ENCODE results near the gene PTMA. TPM values are rescaled to one million over a fixed set of nuclear protein-coding genes. Genes with fewer than 3 reads are reported as not detected.
"Not testable (repeated sequence)": the region's sequence is repeated elsewhere in the genome, so short reads cannot be mapped to it uniquely, and the experiment has no call there.

PTMA gene
- total RNA-seq, 2 experiments from 2014 or later = 1,404 to 1,416 TPM

DNA sequence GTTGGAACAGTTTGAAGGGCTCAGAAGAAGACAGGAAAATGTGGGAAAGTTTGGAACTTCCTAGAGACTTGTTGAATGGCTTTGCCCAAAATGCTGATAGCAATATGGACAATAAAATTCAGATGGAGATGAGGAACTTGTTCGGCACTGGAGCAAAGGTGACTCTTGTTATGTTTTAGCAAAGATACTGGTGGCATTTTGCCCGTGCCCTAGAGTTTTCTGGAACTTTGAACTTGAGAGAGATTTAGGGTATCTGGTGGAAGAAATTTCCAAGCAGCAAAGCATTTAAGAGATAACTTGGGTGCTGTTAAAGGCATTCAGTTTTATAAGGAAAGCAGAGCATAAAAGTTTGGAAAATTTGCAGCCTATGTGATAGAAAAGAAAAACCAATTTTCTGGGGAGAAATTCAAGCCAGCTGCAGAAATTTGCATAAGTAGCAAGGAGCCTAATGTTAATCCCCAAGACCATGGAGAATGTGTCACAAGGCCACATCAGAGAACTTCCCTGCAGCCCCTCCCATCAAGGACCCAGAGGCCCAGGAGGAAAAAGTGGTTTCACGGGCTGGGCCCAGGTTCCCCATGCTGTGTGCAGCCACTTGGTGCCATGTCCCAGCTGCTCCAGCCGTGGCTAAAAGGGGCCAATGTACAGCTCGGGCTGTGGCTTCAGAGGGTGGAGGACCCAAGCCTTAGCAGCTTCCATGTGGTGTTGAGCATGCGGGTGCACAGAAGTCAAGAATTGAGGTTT lies 40.0 kb downstream of the PTMA start:
- H3K27me3 Mint-ChIP-seq; H3K4me1 Mint-ChIP-seq; H3K4me3 Mint-ChIP-seq; H3K36me3 Mint-ChIP-seq; ATAC-seq (ENCODE audit: low read depth); H3K27ac Mint-ChIP-seq; H3K9me3 Mint-ChIP-seq; DNase-seq; POLR2A ChIA-PET: not testable (repeated sequence)

DNA sequence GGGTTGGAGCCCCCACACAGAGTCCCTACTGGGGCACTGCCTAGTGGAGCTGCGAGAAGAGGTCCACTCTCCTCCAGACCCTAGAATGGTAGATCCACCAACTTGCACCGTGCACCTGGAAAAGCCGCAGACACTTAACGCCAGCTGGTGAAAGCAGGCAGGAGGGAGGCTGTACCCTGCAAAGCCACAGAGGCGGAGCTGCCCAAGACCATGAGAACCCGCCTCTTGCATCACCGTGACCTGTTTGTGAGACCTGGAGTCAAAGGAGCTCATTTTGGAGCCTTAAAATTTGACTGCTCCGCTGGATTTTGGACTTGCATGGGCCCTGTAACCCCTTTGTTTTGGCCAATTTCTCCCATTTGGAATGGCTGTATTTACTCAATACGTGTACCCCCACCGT lies 40.7 kb downstream of the PTMA start:
- H3K4me3 Mint-ChIP-seq; H3K27me3 Mint-ChIP-seq; H3K36me3 Mint-ChIP-seq; H3K27ac Mint-ChIP-seq; H3K9me3 Mint-ChIP-seq; ATAC-seq (ENCODE audit: low read depth); H3K4me1 Mint-ChIP-seq; DNase-seq; POLR2A ChIA-PET: not testable (repeated sequence)

DNA sequence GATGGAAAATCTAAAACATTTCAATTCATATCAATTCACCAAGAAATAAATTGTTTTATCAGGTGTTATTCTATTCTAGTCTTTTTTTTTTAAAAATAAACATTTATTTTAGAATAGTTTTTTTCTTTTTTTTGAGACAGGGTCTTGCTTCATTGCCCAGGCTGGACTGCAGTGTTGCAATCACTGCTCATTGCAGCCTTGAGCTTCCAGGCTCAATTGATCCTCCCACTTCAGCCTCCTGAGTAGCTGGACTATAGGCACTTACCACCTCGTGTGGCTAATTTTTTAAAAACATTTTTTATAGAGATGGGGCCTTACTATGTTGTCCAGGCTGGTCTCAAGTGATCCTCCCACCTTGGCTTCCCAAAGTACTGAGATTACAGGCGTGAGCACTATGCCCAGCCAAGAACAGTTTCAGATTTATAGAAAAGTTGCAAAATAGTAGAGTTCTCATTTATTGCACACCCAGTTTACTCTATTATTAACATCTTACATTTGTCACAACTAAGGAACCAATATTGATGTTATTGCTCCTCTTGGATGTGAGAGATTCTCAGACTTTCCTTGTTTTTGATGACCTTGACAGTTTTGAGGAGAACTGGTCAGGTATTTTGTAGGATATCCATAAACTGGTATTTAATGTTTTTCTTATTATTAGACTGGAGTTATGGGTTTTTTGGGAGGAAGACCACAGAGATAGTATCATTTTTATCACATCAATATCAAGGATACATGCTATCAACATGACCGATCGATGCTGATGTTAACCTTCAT lies 42.9 kb downstream of the PTMA start:
- ATAC-seq (ENCODE audit: low read depth) (no peak), DNase-seq (no peak)
- Mint-ChIP-seq H3K27ac (no peak overlapping the region), H3K4me1 (peaks cover 2% of the 10 kb centered on the region), H3K27me3 (no peaks in the 10 kb centered on the region), H3K36me3 (peaks cover 3% of the 10 kb centered on the region), H3K4me3 (no peak overlapping the region), H3K9me3 (no peaks in the 10 kb centered on the region)
- POLR2A ChIA-PET = no interaction called here

DNA sequence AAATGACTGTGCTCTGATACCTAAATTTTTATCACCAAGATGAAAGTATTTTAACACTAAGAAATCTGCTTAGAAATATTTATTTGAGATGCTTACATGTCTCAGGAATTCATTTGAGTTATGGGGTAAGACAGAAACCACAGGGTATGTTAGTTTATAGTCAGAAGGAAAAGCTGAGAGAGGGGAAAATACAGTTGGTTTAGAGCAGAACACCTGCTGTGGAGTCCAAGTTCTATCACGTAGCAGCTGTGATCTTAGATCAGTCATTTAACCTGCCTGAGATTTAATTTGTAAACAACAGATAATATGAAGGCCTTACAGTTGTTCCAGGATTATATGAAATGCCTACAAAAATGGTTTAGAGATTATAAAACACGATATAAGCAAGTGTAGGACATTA lies 43.7 kb downstream of the PTMA start:
- Mint-ChIP-seq H3K27me3 (no peaks in the 10 kb centered on the region), H3K4me3 (no peak overlapping the region), H3K4me1 (peaks cover 2% of the 10 kb centered on the region), H3K36me3 (peaks cover 3% of the 10 kb centered on the region), H3K27ac (no peak overlapping the region), H3K9me3 (no peaks in the 10 kb centered on the region)
- ATAC-seq (ENCODE audit: low read depth) = no peak
- POLR2A ChIA-PET = no interaction called here
- DNase-seq = no peak

DNA sequence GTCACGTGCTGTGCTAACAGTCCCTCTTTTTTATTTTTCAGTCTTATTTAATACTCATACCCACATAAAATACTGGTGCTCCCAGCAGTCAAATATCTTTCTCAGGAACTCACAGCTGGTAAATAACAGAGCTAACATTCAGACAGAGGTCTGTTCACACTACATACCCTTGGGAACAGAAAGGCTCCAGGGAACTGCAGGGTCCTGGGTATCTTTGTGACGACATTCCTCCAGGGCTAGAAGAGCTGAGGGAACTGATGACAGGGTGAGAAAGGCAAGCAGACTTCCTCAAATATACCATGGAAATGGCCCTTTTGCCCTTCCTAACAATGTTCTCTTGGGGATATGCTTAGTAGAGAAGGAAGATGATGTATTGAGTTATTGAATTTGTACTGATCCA lies 53.4 kb downstream of the PTMA start:
- Mint-ChIP-seq H3K27me3 (no peaks in the 10 kb centered on the region), H3K4me3 (no peak overlapping the region), H3K36me3 (no peaks in the 10 kb centered on the region), H3K27ac (no peak overlapping the region), H3K4me1 (peaks cover 16% of the 10 kb centered on the region), H3K9me3 (no peaks in the 10 kb centered on the region)
- POLR2A ChIA-PET = no interaction called here
- DNase-seq = no peak
- no peak for ATAC-seq (ENCODE audit: low read depth)

Other genes with a start within 250 kb of the PTMA start
- 100 to 1,000 TPM; 461 to 462 TPM for gene NCL, start 244.0 kb upstream of the PTMA start, total RNA-seq
- gene NMUR1, start 178.1 kb upstream of the PTMA start, total RNA-seq = under 1 TPM; 0.89 to 0.94 TPM
- gene TEX44, start 115.7 kb upstream of the PTMA start, total RNA-seq = not detected
- 10 to 100 TPM; 34.1 TPM for gene PDE6D, start 72.8 kb downstream of the PTMA start, total RNA-seq
- 10 to 100 TPM; 43.8 to 48.0 TPM for gene COPS7B, start 77.9 kb downstream of the PTMA start, total RNA-seq
- gene NPPC, start 217.9 kb downstream of the PTMA start, total RNA-seq = under 1 TPM; 0.40 to 0.89 TPM

Measured in activated naive CD8-positive, alpha-beta T cell treated with anti-CD3 and anti-CD28 coated beads, Interleukin-2, amount 10 ng/mL, durations not matched to agents 7 days and 5 days (primary cell).